Measurements from ENCODE around the gene AHSG.

AHSG gene

GRCh38 chr3:186593862-186594261, 19.0 kb upstream of the AHSG start:
- DNase-seq (ENCODE audit: low read depth in 2 of 2) = no peak

DNA sequence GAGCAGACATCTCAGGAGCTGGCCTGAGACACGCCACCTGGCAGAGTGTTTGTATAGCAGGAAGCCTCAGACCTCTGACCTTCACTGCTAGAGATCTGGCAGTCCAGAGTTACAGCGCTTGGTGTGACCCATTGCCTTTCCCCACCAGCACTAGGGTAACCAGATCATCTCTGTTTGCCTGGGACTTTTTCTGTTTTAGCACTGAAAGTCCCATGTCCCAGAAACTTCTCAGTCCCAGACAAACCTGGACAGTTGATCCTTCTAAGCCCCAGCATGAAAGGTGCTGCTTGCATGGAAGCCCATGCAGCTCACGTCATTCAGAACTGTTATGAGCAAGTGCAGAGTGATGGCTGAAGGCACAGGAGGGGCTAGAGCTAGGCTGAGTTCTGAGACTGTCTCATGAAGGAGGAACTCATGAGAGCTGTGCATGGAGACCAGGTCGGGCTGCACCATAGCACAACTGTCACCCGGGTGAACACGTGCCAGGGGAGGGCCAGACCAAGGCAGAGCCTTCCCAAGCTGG, 18.2 kb upstream of the AHSG start:
- DNase-seq (ENCODE audit: low read depth in 2 of 2) = no peak

DNA sequence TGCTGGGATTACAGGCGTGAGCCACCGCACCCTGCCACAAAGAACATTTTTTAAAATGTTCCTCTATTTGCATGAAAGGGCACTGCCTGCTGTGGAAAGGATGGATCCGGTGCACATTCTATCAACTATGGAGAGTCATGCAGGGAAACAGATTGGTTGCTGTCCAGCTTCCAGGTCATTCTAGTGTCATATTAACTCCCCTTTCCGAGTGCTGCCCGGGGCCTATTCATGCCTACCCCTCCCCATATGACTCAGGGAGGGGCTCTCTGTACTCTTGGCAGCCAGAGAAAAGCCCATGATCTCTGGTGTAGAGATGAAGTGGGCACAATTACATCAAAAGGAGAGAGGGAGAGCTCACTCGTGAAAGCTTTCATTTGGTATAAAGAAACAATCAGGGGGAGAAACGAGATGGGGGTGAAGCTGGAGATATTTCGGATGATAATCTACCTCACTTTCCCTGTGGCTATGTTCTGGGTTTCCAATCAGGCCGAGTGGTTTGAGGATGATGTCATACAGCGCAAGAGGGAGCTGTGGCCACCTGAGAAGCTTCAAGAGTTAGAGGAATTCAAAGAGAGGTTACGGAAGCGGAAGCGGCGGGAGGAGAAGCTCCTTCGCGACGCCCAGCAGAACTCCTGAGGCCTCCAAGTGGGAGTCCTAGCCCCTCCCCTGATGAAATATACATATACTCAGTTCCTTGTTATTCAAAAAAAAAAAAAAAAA, 16.1 kb upstream of the AHSG start:
- no peak for DNase-seq (ENCODE audit: low read depth in 2 of 2)

DNA sequence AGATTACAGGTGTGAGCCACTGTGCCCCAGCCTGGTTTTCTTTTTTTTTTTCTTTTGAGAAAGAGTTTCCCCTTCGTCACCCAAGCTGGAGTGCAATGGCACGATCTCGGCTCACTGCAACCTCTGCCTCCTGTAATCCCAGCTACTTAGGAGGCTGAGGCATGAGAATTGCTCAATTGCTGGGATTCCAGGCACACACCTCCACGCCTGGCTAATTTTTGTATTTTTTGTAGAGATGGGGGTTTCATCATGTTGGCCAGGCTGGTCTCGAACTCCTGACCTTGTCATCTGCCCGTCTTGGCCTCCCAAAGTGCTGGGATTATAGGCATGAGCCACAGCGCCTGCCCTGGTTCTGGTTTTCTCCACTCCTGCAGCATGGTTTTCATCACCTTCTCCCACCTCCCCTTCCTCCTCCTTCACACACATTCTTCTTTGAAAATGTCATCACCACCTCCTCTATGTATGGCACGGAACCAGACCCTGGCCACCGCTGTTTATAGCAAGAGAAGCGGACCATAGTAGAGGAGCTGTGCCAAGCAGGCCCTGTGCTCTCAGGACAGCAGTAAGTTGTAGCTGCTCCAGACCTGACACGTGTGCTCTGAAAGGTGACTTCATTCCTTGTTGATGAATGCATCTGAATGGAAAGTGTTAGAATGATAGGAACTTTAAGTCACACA, 14.6 kb upstream of the AHSG start:
- DNase-seq (ENCODE audit: low read depth in 2 of 2) = no peak

GRCh38 chr3:186598794-186599141, 14.1 kb upstream of the AHSG start:
- no peak for DNase-seq (ENCODE audit: low read depth in 2 of 2)

GRCh38 chr3:186599142-186599784, 13.6 kb upstream of the AHSG start:
- DNase-seq (ENCODE audit: low read depth in 2 of 2) = no peak

- DNase-seq (ENCODE audit: low read depth in 2 of 2) = no peak
Observed at GRCh38 chr3:186599785-186600166, 13.1 kb upstream of the AHSG start.

GRCh38 chr3:186600896-186601295, 12.0 kb upstream of the AHSG start:
- DNase-seq (ENCODE audit: low read depth in 2 of 2) = no peak

GRCh38 chr3:186603159-186603558, 9.7 kb upstream of the AHSG start:
- no peak for DNase-seq (ENCODE audit: low read depth in 2 of 2)

DNA sequence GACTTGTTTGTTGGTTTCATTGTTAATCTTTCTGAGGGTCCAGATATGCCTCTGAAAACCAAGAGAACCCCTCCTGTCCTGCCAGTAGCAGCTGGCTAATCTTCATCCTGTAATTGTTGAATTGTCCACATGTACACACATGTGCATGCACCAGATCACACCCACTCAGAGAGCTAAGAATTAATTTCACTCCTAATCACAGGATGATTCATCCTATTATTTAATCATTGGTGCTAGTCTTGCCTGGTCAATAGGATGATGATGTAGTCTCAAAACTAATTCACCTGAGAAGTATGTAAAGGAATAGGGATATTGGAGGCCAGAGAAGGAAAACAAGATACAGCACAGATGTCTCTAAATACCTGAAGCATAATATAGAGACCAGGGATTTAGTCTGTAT, 7.8 kb upstream of the AHSG start:
- no peak for DNase-seq (ENCODE audit: low read depth in 2 of 2)

DNA sequence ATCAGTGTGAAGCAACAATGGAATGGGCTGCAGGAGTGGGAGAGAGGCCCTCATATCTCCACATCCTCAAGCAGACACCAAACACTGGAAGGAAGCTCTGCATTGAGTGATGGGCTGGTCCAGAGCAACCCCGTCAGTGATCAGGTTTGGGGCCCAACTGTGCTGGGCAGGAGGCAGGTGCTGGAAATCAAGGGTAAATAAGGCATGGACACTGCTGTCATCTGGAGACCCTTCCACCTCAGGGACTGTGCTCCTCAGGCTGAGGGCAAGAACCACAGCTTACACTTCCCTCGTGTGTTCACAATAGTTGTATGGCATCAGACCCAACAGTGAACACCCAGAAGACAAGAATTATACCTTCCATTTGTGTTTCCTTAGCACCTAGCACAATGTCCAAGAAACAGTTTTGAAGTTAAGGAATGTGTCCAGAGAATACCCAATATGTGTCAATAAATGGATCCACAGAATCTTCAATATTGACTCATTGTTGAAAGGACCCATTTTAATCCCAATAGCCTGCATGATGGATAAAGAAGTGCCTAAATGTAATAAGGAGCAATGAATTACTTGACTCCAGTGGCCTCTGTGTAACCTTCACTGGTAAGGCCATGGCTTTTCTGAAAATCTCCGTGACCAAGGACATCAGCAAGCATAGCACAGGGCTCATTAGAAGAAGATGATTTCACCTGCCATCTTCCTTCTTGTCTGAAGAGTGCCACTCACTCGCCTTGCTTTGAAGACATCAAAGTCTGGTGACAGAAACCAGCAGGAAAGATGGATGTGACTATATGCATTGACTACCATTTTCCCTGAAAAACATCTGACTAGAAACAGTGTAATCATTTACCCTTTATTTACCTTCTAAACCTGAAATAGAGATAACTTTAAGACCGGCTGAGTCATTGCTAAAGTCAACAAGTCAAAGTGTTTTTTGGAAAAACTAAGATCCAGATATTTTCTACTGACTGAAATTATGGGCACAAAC, 7.0 kb upstream of the AHSG start:
- no peak for DNase-seq (ENCODE audit: low read depth in 2 of 2)

- no peak for DNase-seq (ENCODE audit: low read depth in 2 of 2)
Observed at GRCh38 chr3:186608624-186609215, 4.1 kb upstream of the AHSG start.

DNA sequence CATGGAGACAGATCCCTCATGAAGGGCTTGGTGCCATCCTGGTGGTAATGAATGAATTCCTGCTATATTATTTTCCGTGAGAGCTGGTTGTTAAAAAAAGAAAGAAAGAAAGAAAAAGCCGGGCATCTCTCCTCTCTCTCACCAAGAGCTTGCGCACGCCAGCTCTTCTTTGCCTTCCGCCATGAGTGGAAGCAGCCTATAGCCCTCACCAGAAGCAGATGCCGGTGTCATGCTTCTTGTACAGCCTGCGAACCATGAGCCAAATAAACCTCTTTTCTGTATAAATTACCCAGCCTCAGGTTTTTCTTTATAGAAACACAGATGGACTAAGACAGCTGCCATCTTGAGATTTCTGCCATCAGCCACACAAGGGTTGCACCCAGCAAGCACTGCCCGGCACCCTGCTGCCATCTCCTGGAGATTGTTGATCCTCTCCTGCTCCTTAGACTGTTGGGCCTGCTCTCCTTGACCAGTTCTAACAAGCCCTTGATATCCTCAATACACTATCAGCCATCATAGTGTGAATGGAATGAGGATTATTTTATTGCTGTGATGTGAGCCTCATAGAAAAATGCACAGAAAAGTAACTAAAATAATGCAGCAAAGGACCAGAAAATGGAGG, 3.5 kb upstream of the AHSG start:
- no peak for DNase-seq (ENCODE audit: low read depth in 2 of 2)

DNA sequence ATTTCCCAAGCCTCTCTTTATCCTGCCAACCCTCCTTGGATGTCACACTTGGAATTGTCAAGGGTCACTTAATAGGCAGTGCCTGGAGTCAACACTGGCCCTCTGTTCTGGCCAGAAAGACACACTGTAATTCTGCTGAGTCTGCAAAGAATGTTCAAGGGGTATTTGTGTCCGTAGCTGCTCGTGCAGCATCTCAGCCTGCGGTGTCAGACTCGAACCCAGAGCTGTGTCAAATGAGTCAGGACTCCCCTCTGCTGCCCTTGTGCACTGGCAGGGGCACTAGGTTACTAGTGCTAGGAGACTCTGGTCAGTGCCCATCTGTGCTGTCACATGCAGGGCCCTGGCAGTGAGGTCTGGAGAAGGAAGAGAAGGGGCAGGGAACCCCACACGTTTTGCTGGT, 795 bp upstream of the AHSG start:
- no peak for DNase-seq (ENCODE audit: low read depth in 2 of 2)

DNA sequence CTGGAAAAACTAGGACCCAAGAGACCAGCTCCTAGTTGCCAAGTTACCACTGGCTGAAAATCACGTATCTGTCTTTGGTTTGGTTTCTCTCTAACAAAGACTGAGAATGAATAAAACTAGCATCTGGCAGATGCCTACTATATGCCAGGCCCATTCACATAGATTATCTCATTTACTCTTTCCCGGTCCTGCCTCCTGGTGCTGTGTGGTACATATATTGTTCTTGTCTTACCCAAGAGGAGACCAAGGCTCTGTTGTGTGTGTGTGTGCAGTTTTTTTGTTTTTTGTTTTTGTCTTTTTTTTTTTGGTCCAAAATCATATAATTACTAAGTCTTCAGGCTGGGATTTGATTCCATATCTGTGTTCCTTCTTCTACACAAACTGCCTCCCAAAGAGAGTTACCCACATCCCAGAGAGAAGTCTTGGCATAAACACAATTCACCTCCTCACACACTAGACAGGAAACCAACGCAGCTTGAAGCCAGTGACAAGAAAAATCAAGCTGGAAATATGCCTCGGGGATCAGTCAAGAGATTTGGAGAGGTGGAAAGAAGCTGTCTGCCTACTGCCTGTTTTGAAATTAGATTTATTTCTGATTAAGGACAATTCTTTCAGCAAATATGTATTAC, 891 bp downstream of the AHSG start:
- no peak for DNase-seq (ENCODE audit: low read depth in 2 of 2)

GRCh38 chr3:186614266-186614596, 1.4 kb downstream of the AHSG start:
- no peak for DNase-seq (ENCODE audit: low read depth in 2 of 2)

DNA sequence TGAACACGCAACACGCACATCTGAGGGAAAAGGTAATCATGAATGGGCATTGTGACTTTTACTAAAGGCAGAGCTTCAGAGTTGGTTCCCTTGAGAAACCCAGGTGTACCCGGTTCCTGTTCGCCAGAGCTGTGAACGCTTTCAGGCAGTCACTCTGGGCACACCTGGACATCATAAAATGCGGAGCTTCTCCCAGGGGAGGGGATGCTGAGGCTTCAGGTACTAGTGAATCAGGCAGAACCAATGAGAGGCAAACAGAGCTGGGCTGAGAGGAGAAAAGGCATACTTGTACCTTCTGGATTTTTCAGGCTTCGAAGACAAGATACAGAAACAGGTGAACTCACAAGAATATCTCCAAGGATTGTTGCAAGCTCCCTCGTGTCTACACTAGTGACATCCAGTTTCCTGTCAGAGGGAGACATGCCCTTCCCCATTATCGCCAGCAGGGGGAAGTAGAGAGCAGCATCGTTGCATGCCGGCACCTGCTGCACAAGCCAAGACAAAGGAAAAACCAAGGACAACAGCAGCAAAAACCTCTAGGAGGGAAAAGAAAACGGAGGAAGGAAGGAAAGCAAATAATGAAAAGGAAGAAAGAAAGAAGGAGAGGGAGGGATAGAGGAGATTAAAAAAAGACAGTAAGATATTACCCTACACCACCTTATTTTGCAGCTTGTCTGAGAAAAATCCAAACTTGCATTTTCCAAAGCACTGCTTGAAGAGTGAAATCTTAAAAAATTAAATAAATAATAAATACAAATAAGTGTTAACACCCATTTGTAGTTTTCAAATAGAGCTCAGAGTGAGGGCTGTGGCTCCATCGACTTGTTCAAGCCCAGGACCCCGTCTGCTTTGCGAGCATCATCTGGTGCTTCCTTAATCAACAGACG, 2.0 kb downstream of the AHSG start:
- DNase-seq (ENCODE audit: low read depth in 2 of 2) = peak; percentile 43 to 45

DNA sequence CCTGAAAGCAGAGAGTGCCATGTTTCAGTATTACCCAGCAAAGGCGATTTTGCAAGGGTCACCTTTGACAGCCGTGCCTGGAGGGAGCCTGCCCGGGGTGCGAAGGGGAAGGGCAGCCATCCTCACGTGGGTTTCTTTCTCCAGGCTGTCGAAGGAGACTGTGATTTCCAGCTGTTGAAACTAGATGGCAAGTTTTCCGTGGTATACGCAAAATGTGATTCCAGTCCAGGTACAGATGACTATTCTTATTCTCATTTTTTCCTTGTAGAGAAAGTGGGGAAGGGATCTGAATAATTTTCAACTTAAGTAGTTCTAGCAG, 3.4 kb downstream of the AHSG start:
- DNase-seq (ENCODE audit: low read depth in 2 of 2) = no peak

DNA sequence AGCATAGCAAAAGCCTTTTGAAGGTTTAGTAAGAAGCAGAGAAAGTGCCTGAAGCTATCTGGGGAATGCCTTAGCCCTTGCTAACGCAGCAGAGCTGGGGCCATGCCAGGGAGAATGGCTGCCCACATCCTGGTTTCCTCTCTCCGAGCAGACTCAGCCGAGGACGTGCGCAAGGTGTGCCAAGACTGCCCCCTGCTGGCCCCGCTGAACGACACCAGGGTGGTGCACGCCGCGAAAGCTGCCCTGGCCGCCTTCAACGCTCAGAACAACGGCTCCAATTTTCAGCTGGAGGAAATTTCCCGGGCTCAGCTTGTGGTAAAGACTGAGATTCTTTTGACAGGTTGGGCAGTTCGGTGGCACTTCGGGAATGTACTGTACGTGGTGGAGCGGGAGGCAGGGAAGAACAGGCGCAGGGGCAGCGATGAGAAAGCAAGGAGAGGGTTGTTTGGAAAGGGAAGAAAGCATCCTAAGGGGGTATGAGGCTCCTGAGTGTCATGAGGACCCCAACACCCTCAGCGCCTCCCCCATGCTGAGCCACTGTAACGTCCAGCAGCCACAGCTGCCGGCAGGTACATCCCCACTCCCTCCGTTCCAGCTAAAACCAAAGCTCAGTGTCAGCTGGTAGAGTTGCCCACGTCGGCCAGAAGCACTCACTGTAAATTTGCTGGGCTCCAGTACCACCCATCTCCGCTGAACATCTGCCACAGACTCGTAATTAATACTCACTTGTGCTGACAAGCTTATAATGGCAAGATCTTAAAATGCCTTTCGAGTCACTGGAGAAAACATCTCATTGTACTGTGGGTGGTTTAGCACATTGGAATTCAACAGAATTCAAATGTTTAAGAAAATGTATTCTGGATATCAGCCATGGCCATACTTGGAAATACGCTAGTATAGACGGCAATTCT, 4.4 kb downstream of the AHSG start:
- DNase-seq (ENCODE audit: low read depth in 2 of 2) = peak; percentile 68 to 72

All from stimulated activated CD8-positive, alpha-beta memory T cell treated with anti-CD3 and anti-CD28 coated beads, Interleukin-2, amount 100 ng/mL, for 1 hour (primary cell).